Central memory CD8-positive, alpha-beta T cell (primary cell): ENCODE results near the gene MAPK8IP3.
"Not testable (repeated sequence)": the region's sequence is repeated elsewhere in the genome, so short reads cannot be mapped to it uniquely, and the experiment has no call there.

ENCODE experiments used
- ATAC-seq: fragments of 150-1000 bp; cut with Tn5 transposase; replicated peaks from 2 replicates; pipeline ENCODE4 v1.10.0; 2022; ENCODE audit warnings: mild to moderate bottlenecking, moderate FRiP score, moderate number of reproducible peaks; ENCODE audit not compliant: poor library complexity, severe bottlenecking; ENCODE audit errors: extremely low read depth
- DNase-seq, 2 donors: peaks; one replicate each; pipeline ENCODE4 v3.0.0; 2021; ENCODE audit warnings: low spot score in 2 of 2
- H3K27ac Mint-ChIP-seq: one replicate; pipeline ENCODE4 v1.8.0; 2022; ENCODE audit warnings: low read depth, mild to moderate bottlenecking, moderate library complexity, mixed read lengths
- H3K27me3 Mint-ChIP-seq: one replicate; pipeline ENCODE4 v1.8.0; 2022; ENCODE audit warnings: mixed read lengths
- H3K36me3 Mint-ChIP-seq: one replicate; pipeline ENCODE4 v1.8.0; 2022; ENCODE audit warnings: mild to moderate bottlenecking, moderate library complexity, mixed read lengths; ENCODE audit not compliant: insufficient read depth
- H3K4me1 Mint-ChIP-seq: one replicate; pipeline ENCODE4 v1.8.0; 2022; ENCODE audit warnings: mixed read lengths
- H3K4me3 Mint-ChIP-seq: one replicate; pipeline ENCODE4 v1.8.0; 2022; ENCODE audit warnings: mild to moderate bottlenecking, moderate library complexity, mixed read lengths
- H3K9me3 Mint-ChIP-seq: one replicate; pipeline ENCODE4 v1.8.0; 2022; ENCODE audit warnings: mixed read lengths

MAPK8IP3 gene

DNA sequence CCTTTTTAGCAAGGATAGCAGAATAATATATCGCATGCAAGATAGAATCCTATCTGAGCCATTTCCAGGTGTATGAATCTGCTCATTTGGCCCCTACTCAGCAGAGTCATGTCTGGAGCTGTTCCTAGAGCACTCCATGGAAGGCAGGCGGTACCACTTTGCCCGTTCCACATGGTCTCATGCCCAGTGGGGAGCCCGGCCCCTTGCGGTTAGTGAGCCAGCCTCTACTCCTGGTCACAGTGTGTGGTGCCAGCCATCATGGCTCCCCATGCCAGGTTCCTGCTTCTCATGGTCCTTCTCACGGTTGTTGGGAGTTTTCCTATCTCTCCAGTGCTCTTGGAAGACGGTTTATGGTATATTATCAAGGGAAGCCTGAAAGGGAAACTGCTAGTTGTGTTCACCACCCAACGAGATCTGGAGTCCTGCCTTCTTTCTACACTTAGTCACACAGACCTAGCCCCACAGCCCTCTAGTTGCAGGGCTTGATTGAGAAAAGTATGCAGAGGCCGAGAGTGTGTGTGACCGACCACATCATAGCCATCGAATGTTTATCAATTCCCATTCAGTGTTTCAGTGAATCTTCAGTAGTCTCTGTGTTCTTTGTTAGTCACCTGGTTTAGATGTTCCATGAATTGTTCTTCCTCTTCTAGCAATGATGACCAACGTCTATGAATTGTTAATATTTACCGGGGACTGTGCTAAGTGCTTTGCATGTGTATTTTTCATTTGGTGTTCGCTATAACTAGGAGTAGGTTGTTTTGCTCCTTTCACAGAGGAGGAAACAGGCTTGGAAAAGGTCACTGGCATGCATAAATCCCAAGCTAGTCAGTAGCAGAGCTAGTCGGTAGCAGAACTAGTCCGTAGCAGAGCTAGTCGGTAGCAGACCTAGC, 18.3 kb upstream of the MAPK8IP3 start:
- Mint-ChIP-seq H3K27ac (no peak overlapping the region), H3K4me1 (peaks cover 14% of the 10 kb centered on the region), H3K9me3 (no peaks in the 10 kb centered on the region), H3K4me3 (no peak overlapping the region), H3K36me3 (peaks cover 40% of the 10 kb centered on the region), H3K27me3 (no peaks in the 10 kb centered on the region)
- ATAC-seq, result no peak
- no peak for DNase-seq

DNA sequence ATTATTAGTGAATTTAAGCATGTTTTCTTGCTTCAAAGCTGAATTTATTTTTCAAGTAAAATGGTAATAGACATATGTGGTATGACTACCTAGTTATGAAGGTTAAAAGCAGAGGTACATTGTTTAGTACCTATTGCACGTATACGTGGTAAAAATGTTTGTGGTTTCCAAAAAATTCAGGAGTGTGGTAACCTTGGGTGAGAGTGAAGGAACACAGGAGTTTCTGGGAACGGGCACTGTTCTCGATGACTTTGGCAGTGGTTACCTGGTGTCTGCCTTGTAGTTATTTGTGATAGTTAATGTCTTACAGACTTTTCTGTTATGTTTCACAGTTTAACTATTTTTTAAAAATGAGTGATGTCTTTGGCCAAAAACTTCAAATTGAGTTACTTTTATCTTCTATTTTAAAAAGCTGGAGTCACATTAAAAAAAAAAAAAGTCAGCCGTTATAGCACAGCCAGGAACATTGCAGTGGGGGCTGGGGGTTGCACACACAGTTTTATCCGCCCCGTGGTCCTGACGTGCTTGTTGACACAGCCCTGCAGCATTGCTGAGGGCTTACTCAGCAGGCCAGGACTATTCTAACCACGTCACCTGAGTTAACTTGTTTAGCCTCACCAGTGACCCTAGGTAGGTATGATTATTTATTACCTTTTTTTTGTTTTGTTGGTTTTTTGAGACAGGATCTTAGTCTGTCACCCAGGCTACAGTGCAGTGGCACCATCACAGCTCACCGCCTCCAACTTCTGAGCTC, 17.0 kb upstream of the MAPK8IP3 start:
- H3K4me3 Mint-ChIP-seq, result no peak overlapping the region
- no peak overlapping the region for H3K27ac Mint-ChIP-seq
- H3K4me1 Mint-ChIP-seq, result peaks cover 14% of the 10 kb centered on the region
- ATAC-seq (no peak), DNase-seq (no peak)
- no peaks in the 10 kb centered on the region for H3K27me3 Mint-ChIP-seq
- no peaks in the 10 kb centered on the region for H3K9me3 Mint-ChIP-seq
- peaks cover 46% of the 10 kb centered on the region for H3K36me3 Mint-ChIP-seq

DNA sequence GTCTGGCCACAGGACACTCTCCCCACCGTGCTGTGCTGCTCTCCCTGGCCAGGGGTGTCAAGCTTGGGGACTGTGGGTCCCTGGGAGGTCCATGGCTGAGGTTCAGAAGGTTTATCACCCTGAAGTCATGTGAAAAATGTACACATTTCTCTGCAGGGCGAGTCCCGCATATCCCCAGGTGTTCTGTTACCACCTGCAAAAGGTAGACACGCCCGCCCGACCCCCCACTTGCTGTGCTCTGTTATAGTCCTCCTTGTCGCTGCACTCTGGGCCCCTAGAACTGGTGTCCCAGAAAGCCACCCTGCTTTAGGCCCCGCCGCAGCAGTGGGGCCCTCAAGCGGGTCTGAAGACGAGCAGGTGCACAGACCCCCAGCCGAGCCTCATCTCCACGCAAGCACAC, 16.1 kb upstream of the MAPK8IP3 start:
- no peak for ATAC-seq
- Mint-ChIP-seq H3K9me3 (no peaks in the 10 kb centered on the region), H3K4me1 (peaks cover 14% of the 10 kb centered on the region), H3K27me3 (no peaks in the 10 kb centered on the region), H3K36me3 (peaks cover 43% of the 10 kb centered on the region), H3K4me3 (no peak overlapping the region), H3K27ac (no peak overlapping the region)
- no peak for DNase-seq

DNA sequence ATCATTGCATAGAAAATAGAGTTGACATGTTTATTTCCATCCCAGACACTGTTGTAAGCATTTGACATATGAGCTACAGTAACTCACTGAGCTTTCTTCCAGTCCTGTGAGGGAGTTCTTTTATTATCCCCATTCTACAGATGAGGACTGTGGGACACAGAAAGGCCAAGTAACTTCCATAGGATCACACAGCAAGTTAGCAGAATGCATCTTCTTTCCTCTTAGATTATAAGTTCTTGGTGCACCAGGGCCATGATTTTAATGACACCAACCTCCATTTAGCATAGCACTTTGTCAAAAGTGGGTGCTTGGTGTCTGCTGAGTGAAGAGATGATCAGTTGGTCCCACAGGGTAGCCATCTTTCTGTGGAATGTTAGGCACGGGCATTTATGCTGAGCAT, 15.2 kb upstream of the MAPK8IP3 start:
- Mint-ChIP-seq H3K27ac (no peak overlapping the region), H3K9me3 (no peaks in the 10 kb centered on the region)

DNA sequence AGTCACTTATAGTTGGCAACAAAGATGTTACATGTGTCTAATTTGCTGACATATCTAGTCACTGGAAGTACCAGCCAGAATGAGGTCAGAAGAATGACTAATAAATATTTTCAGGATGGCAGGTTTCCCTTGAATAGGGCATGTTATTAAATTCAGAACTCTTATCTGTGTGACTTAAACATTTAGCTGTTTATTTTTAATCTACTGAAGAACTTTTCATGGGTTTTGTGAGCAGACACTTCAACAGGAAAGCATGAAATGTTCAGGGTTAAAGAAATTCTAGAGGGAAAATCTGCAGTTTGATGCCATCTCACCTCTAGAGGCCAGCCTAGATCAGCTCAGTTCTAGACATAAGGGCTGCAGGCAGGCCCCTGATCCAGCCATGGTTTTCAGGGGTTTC, 14.7 kb upstream of the MAPK8IP3 start:
- H3K4me3 Mint-ChIP-seq, result no peak overlapping the region
- peaks cover 40% of the 10 kb centered on the region for H3K36me3 Mint-ChIP-seq
- no peaks in the 10 kb centered on the region for H3K9me3 Mint-ChIP-seq
- H3K4me1 Mint-ChIP-seq, result peaks cover 14% of the 10 kb centered on the region
- ATAC-seq, result no peak
- H3K27ac Mint-ChIP-seq, result no peak overlapping the region
- DNase-seq, result no peak
- no peaks in the 10 kb centered on the region for H3K27me3 Mint-ChIP-seq

More for the DNA sequence above, 15.2 kb upstream of the MAPK8IP3 start:
- Mint-ChIP-seq H3K36me3 (peaks cover 43% of the 10 kb centered on the region), H3K4me1 (peaks cover 14% of the 10 kb centered on the region), H3K27me3 (no peaks in the 10 kb centered on the region), H3K4me3 (no peak overlapping the region)
- ATAC-seq (no peak), DNase-seq (no peak)

DNA sequence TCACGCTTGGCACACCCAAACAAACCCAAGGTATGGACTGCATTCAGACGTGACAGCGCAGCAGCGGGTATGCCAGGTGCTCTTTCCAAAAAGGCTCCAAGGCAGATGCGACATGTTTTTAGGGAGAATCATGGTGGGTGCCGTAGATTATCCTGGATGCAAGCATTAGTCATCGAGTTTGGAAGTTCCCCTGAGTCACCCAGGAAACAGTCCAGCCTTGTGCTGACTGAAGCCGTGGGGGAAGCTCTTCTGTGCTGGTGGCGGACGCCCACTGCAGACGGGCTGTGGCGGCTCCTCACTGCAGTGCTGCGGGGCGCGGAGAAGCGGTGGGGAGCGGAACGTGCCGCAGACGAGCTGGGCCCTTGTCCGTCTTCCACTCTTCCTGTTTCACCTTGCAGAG, 14.0 kb upstream of the MAPK8IP3 start:
- no peak overlapping the region for H3K4me3 Mint-ChIP-seq
- peaks cover 38% of the 10 kb centered on the region for H3K36me3 Mint-ChIP-seq
- H3K27ac Mint-ChIP-seq, result no peak overlapping the region
- H3K4me1 Mint-ChIP-seq, result peaks cover 14% of the 10 kb centered on the region
- H3K9me3 Mint-ChIP-seq, result no peaks in the 10 kb centered on the region
- ATAC-seq (no peak), DNase-seq (no peak)
- no peaks in the 10 kb centered on the region for H3K27me3 Mint-ChIP-seq

DNA sequence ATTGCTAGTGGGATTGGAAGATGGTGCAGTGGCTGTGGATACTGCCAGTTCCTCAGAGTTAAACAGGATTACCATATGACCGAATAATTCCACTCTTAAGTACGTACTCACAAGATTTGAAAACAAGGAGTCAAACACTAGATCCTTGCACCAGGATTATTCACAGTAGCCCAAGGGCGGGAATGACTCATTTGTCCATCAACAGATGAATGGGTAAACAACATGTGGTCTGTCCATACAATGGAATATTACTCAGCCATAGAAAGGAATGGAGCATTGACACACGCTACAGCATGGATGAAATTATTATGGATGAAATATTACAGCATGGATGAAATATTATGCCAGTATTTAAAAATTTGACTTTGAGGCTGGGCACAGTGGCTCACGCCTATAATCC, 9.1 kb upstream of the MAPK8IP3 start:
- Mint-ChIP-seq H3K9me3 (no peaks in the 10 kb centered on the region), H3K27ac (no peak overlapping the region), H3K36me3 (peaks cover 18% of the 10 kb centered on the region), H3K4me1 (no peaks in the 10 kb centered on the region), H3K27me3 (no peaks in the 10 kb centered on the region), H3K4me3 (no peak overlapping the region)
- DNase-seq, result no peak
- no peak for ATAC-seq

DNA sequence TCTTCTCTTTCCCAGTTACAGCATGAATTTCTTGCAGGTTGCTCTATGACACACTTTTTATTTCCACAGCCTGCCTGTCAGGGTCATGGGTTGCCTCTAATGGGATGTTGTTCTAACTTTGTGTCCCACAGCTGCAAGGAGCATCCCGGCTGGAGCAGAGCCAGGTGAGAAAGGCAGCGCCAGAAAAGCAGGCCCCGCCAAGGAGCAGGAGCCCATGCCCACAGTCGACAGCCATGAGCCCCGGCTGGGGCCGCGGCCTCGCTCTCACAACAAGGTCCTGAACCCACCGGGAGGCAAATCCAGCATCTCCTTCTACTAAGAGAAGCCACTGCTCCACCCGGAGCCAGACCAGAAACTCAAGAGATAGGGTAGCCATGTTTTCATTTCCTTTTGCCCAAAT, 7.3 kb upstream of the MAPK8IP3 start:
- Mint-ChIP-seq H3K4me3 (no peak overlapping the region), H3K36me3 (peaks cover 8% of the 10 kb centered on the region), H3K27me3 (no peaks in the 10 kb centered on the region), H3K9me3 (no peaks in the 10 kb centered on the region), H3K27ac (no peak overlapping the region), H3K4me1 (no peaks in the 10 kb centered on the region)
- DNase-seq (no peak), ATAC-seq (no peak)

DNA sequence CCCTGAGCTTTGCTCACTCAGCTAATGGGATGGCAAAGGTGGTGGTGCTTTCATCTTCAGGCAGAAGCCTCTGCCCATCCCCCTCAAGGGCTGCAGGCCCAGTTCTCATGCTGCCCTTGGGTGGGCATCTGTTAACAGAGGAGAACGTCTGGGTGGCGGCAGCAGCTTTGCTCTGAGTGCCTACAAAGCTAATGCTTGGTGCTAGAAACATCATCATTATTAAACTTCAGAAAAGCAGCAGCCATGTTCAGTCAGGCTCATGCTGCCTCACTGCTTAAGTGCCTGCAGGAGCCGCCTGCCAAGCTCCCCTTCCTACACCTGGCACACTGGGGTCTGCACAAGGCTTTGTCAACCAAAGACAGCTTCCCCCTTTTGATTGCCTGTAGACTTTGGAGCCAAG, 5.7 kb upstream of the MAPK8IP3 start:
- Mint-ChIP-seq H3K4me3 (no peak overlapping the region), H3K4me1 (peaks cover under 1% of the 10 kb centered on the region), H3K27me3 (no peaks in the 10 kb centered on the region), H3K36me3 (peaks cover 13% of the 10 kb centered on the region), H3K9me3 (no peaks in the 10 kb centered on the region), H3K27ac (no peak overlapping the region)
- no peak for DNase-seq
- no peak for ATAC-seq

DNA sequence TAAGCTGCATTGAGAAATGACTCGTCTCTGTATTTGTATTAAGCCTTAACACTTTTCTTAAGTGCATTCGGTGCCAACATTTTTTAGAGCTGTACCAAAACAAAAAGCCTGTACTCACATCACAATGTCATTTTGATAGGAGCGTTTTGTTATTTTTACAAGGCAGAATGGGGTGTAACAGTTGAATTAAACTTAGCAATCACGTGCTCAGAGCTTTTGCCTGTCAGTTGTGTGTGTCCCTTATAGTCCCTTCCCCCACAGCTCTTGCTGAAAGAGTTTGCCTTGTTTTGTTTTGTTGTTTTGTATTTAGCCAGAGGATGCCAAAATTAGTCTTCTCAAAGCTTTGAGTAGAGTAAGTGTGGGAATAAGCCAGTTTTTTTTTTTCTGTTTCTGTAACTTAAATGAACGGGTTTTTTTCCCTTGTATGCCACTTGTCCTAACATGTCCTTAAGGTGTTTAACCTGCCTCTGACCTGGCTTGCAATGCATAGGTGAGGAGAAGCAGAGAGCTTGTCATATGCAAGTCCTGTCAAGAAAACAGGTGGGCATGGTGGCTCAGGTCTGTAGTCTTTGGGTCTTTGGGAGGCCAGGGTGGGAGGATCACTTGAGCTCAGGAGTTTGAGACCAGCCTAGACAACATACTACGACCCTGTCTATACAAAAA, 4.6 kb upstream of the MAPK8IP3 start:
- H3K9me3 Mint-ChIP-seq, result no peaks in the 10 kb centered on the region
- DNase-seq (no peak), ATAC-seq (no peak)
- H3K4me3 Mint-ChIP-seq, result no peak overlapping the region
- H3K36me3 Mint-ChIP-seq, result peaks cover 19% of the 10 kb centered on the region
- peaks cover 6% of the 10 kb centered on the region for H3K4me1 Mint-ChIP-seq
- no peak overlapping the region for H3K27ac Mint-ChIP-seq
- H3K27me3 Mint-ChIP-seq, result no peaks in the 10 kb centered on the region

DNA sequence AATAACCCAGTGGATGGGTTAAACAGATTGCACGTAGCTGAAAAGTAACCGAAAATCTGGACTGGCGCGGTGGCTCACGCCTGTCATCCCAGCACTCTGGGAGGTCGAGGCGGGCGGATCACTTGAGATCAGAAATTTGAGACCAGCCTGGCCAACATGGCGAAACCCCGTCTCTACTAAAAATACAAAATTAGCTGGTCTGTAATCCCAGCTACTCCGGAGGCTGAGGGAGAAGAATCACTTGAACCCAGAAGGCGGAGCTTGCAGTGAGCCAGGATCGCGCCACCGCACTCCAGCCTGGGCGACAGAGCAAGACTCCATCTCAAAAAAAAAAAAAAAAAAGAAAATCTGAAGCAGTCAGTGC, 689 bp upstream of the MAPK8IP3 start:
- not testable (repeated sequence) for H3K27me3 Mint-ChIP-seq, DNase-seq, H3K9me3 Mint-ChIP-seq
- Mint-ChIP-seq H3K4me1 (peaks cover 25% of the 10 kb centered on the region), H3K27ac (peak overlapping the region; percentile 100), H3K36me3 (peaks cover 15% of the 10 kb centered on the region), H3K4me3 (peak overlapping the region; percentile 99)
- ATAC-seq, result peak; percentile 24

DNA sequence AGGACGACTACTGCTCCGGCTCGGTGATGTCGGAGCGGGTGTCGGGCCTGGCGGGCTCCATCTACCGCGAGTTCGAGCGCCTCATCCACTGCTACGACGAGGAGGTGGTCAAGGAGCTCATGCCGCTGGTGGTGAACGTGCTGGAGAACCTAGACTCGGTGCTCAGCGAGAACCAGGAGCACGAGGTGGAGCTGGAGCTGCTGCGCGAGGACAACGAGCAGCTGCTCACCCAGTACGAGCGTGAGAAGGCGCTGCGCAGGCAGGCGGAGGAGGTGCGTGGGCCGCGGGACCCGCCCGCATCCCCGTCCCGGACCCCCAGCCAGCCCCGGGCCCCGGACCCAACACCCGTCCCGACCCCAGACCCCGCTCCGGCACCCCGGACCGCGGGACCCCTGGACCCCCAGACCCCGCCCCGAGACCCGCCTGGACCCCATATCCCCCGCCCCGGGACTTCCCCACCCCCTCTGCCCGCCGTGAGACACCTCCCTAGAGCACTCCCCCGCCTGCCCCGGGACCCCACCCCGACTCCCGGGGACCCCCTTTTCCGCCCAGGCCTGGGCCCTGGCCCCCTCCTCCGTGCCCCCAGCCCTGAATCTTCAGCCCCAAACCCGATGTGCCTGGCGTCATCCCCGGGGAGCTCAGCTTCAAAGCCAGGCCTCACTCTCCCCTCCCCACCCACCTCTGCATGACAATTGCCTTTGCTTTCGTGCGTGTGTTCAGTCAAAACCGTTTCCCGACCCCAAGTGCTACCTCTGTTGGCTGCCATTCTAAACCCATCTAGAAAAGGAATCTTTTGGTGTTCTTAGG, 594 bp downstream of the MAPK8IP3 start:
- DNase-seq (peak in 1 of 2 donors; percentile 17), ATAC-seq (peak; percentile 41)
- Mint-ChIP-seq H3K27ac (peak overlapping the region; percentile 100), H3K4me3 (peak overlapping the region; percentile 99), H3K4me1 (peaks cover 25% of the 10 kb centered on the region), H3K27me3 (no peaks in the 10 kb centered on the region), H3K36me3 (peaks cover 16% of the 10 kb centered on the region), H3K9me3 (no peaks in the 10 kb centered on the region)
